ENCODE measurements around the gene MED27. TPM values are rescaled to one million over a fixed set of nuclear protein-coding genes. Genes with fewer than 3 reads are reported as not detected.

MED27 gene
- total and polyA plus RNA-seq, 2 of the 13 experiments (the other 11 are each of a cell fraction or from before 2014, with no cell fraction given) = 16.9 to 19.0 TPM

- TF ChIP-seq ZBTB33 (CRISPR knock-in tag; IDR thresholded peaks at IDR 0.05) (peak; percentile 67), ZEB1 (IDR thresholded peaks at IDR 0.05; ENCODE audit: insufficient replicate concordance, low read depth) (no peak), GLMP (CRISPR knock-in tag; IDR thresholded peaks at IDR 0.05; ENCODE audit: borderline replicate concordance) (peak; percentile 94; the same call in 1 of the 2 replicates), GABPB1 (CRISPR knock-in tag; IDR thresholded peaks at IDR 0.05) (peak; percentile 72), SOX6 (IDR thresholded peaks at IDR 0.05) (no peak), SOX6 (CRISPR knock-in tag; IDR thresholded peaks at IDR 0.05) (0 out of 2 replicates have a peak, but pooled peaks have one; percentile 11), ZNF644 (CRISPR knock-in tag; IDR thresholded peaks at IDR 0.05; ENCODE audit: low read depth) (peak; percentile 75), ATF1 (CRISPR knock-in tag; IDR thresholded peaks at IDR 0.05) (no peak), ZBED4 (CRISPR knock-in tag; IDR thresholded peaks at IDR 0.05; ENCODE audit: borderline replicate concordance) (peak; percentile 98), SRSF1 (optimal IDR thresholded peaks at IDR 0.05; ENCODE audit: low read depth, low read length) (no peak), NR2F2 (IDR thresholded peaks at IDR 0.05; ENCODE audit: borderline replicate concordance, low read depth) (no peak), MTA1 (CRISPR knock-in tag; IDR thresholded peaks at IDR 0.05; ENCODE audit: borderline replicate concordance) (no peak), WIZ (CRISPR knock-in tag; IDR thresholded peaks at IDR 0.05) (peak; percentile 99), ZNF142 (CRISPR knock-in tag; IDR thresholded peaks at IDR 0.05) (peak; percentile 94), ZKSCAN1 (IDR thresholded peaks at IDR 0.05; ENCODE audit: low read length) (no peak), FIP1L1 (IDR thresholded peaks at IDR 0.05; ENCODE audit: borderline replicate concordance, insufficient read depth, low read depth, low read length) (no peak), HNRNPL (IDR thresholded peaks at IDR 0.05; ENCODE audit: low read depth, low read length) (no peak)
Observed at GRCh38 chr9:132114102-132114707, 34.5 kb upstream of the MED27 start (continued).
